ENCODE measurements around the gene CARD11. TPM values are rescaled to one million over a fixed set of nuclear protein-coding genes. Genes with fewer than 3 reads are reported as not detected.

The CARD11 gene
- total RNA-seq, 1 donor from 2014 or later, result 11.0 TPM

GRCh38 chr7:3066506-3066905, 22.8 kb upstream of the CARD11 start:
- Mint-ChIP-seq H3K4me3 (ENCODE audit: low read depth) (no peak overlapping the region), H3K27me3 (peaks cover 3% of the 10 kb centered on the region), H3K4me1 (ENCODE audit: low read depth) (peaks cover 2% of the 10 kb centered on the region), H3K9me3 (ENCODE audit: low read depth) (peaks cover 7% of the 10 kb centered on the region), H3K36me3 (ENCODE audit: insufficient read depth) (no peaks in the 10 kb centered on the region), H3K27ac (no peak overlapping the region)
- TF ChIP-seq CTCF (IDR thresholded peaks at IDR 0.05; ENCODE audit: unreplicated experiment), result no peak
- DNase-seq (ENCODE audit: low spot score, unreplicated experiment), result no peak

GRCh38 chr7:3065724-3066143, 22.1 kb upstream of the CARD11 start:
- Mint-ChIP-seq H3K9me3 (ENCODE audit: low read depth) (no peaks in the 10 kb centered on the region), H3K4me1 (ENCODE audit: low read depth) (peaks cover 2% of the 10 kb centered on the region), H3K4me3 (ENCODE audit: low read depth) (no peak overlapping the region), H3K27ac (no peak overlapping the region), H3K27me3 (peaks cover 3% of the 10 kb centered on the region), H3K36me3 (ENCODE audit: insufficient read depth) (no peaks in the 10 kb centered on the region)
- DNase-seq (ENCODE audit: low spot score, unreplicated experiment), result peak; percentile 18
- TF ChIP-seq CTCF (IDR thresholded peaks at IDR 0.05; ENCODE audit: unreplicated experiment), result peak; percentile 59

- H3K4me3 Mint-ChIP-seq (ENCODE audit: low read depth), result no peak overlapping the region
- H3K27ac Mint-ChIP-seq, result no peak overlapping the region
- H3K27me3 Mint-ChIP-seq, result peaks cover 3% of the 10 kb centered on the region
- DNase-seq (ENCODE audit: low spot score, unreplicated experiment), result no peak
- peaks cover 2% of the 10 kb centered on the region for H3K4me1 Mint-ChIP-seq (ENCODE audit: low read depth)
- no peaks in the 10 kb centered on the region for H3K36me3 Mint-ChIP-seq (ENCODE audit: insufficient read depth)
- peaks cover 4% of the 10 kb centered on the region for H3K9me3 Mint-ChIP-seq (ENCODE audit: low read depth)
- TF ChIP-seq CTCF (IDR thresholded peaks at IDR 0.05; ENCODE audit: unreplicated experiment), result no peak
Measured at GRCh38 chr7:3064067-3064466, 20.4 kb upstream of the CARD11 start.

- Mint-ChIP-seq H3K9me3 (ENCODE audit: low read depth) (peaks cover 4% of the 10 kb centered on the region), H3K4me1 (ENCODE audit: low read depth) (peaks cover 2% of the 10 kb centered on the region), H3K36me3 (ENCODE audit: insufficient read depth) (no peaks in the 10 kb centered on the region), H3K27ac (no peak overlapping the region), H3K27me3 (peaks cover 3% of the 10 kb centered on the region), H3K4me3 (ENCODE audit: low read depth) (no peak overlapping the region)
- no peak for TF ChIP-seq CTCF (IDR thresholded peaks at IDR 0.05; ENCODE audit: unreplicated experiment)
- DNase-seq (ENCODE audit: low spot score, unreplicated experiment), result no peak
Measured at GRCh38 chr7:3063016-3063753, 19.5 kb upstream of the CARD11 start.

GRCh38 chr7:3057066-3057420, 13.4 kb upstream of the CARD11 start:
- TF ChIP-seq CTCF (IDR thresholded peaks at IDR 0.05; ENCODE audit: unreplicated experiment), result no peak
- Mint-ChIP-seq H3K27me3 (no peaks in the 10 kb centered on the region), H3K36me3 (ENCODE audit: insufficient read depth) (peaks cover 1% of the 10 kb centered on the region), H3K4me3 (ENCODE audit: low read depth) (peak overlapping the region; percentile 1), H3K27ac (peak overlapping the region; percentile 25), H3K9me3 (ENCODE audit: low read depth) (peaks cover 4% of the 10 kb centered on the region), H3K4me1 (ENCODE audit: low read depth) (peaks cover 38% of the 10 kb centered on the region)
- DNase-seq (ENCODE audit: low spot score, unreplicated experiment), result no peak

All from progenitor cell of endocrine pancreas (in vitro differentiated cells).